HUES6 (cell line): Measurements from ENCODE around the gene HSD17B12.

Experiments
- H3K27ac ChIP-seq: 2 replicates; pipeline ENCODE4 v1.7.0; 2013; ENCODE audit warnings: low read depth, mild to moderate bottlenecking, low read length, inconsistent platforms
- H3K27me3 ChIP-seq: 2 replicates; pipeline ENCODE4 v1.6.1; 2013; ENCODE audit warnings: low read length; ENCODE audit not compliant: control insufficient read depth, insufficient read depth
- H3K36me3 ChIP-seq: 2 replicates; pipeline ENCODE4 v1.6.1; 2013; ENCODE audit warnings: low read length; ENCODE audit not compliant: control insufficient read depth, insufficient read depth
- H3K4me1 ChIP-seq: 2 replicates; pipeline ENCODE4 v1.6.1; 2013; ENCODE audit warnings: low read length; ENCODE audit not compliant: control insufficient read depth, insufficient read depth
- H3K4me3 ChIP-seq: 2 replicates; pipeline ENCODE4 v1.5.1; 2013; ENCODE audit warnings: low read depth, low read length
- H3K9ac ChIP-seq: one replicate; pipeline ENCODE4 v1.6.1; 2013; ENCODE audit warnings: mild to moderate bottlenecking, low read length
- H3K9me3 ChIP-seq: 2 replicates; pipeline ENCODE4 v1.6.1; 2013; ENCODE audit warnings: low read depth, low read length; ENCODE audit not compliant: control insufficient read depth, insufficient read depth

The HSD17B12 gene

DNA sequence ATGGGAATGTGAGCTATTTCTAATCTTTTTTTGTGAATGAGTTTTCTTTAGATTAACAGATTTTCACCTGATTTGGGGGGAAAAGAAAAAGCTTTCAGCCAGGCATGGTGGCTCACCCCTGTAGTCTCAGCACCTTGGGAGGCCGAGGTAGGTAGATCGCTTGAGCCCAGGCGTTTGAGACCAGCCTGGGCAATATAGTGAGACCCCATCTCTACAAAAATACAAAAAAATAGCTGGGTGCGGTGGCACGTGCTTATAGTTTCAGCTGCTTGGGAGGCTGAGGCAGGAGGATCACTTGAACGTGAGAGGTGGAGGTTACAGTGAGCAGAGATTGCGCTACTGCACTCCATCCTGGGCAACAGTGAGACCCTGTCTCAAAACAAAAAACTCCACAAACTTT, 92.2 kb downstream of the HSD17B12 start:
- Histone ChIP-seq H3K4me1 (no peaks in the 10 kb centered on the region), H3K9me3 (peaks cover 7% of the 10 kb centered on the region; the same call in 1 of the 2 replicates), H3K27ac (no peak overlapping the region), H3K9ac (no peak overlapping the region), H3K4me3 (no peak overlapping the region), H3K27me3 (no peaks in the 10 kb centered on the region), H3K36me3 (peaks cover 32% of the 10 kb centered on the region; the same call in 1 of the 2 replicates)

GRCh38 chr11:43774786-43775185, 94.2 kb downstream of the HSD17B12 start:
- H3K4me3 ChIP-seq = no peak overlapping the region
- H3K9ac ChIP-seq = no peak overlapping the region
- H3K4me1 ChIP-seq = no peaks in the 10 kb centered on the region
- H3K36me3 ChIP-seq = peaks cover 21% of the 10 kb centered on the region; the same call in 1 of the 2 replicates
- no peak overlapping the region for H3K27ac ChIP-seq
- H3K27me3 ChIP-seq = no peaks in the 10 kb centered on the region
- peaks cover 7% of the 10 kb centered on the region; the same call in 1 of the 2 replicates for H3K9me3 ChIP-seq

- no peaks in the 10 kb centered on the region for H3K27me3 ChIP-seq
- peaks cover 21% of the 10 kb centered on the region; the same call in 1 of the 2 replicates for H3K9me3 ChIP-seq
- H3K4me1 ChIP-seq = no peaks in the 10 kb centered on the region
- no peak overlapping the region for H3K9ac ChIP-seq
- H3K4me3 ChIP-seq = no peak overlapping the region
- no peak overlapping the region for H3K27ac ChIP-seq
- H3K36me3 ChIP-seq = peaks cover 18% of the 10 kb centered on the region
Measured at GRCh38 chr11:43779306-43779705, 98.8 kb downstream of the HSD17B12 start.

- no peaks in the 10 kb centered on the region for H3K4me1 ChIP-seq
- H3K27ac ChIP-seq = no peak overlapping the region
- peaks cover 23% of the 10 kb centered on the region for H3K36me3 ChIP-seq
- peaks cover 20% of the 10 kb centered on the region; the same call in 1 of the 2 replicates for H3K9me3 ChIP-seq
- no peaks in the 10 kb centered on the region for H3K27me3 ChIP-seq
- no peak overlapping the region for H3K9ac ChIP-seq
- H3K4me3 ChIP-seq = no peak overlapping the region
Measured at GRCh38 chr11:43784301-43784700, 103.8 kb downstream of the HSD17B12 start.

- Histone ChIP-seq H3K9ac (no peak overlapping the region), H3K36me3 (peaks cover 23% of the 10 kb centered on the region), H3K27ac (no peak overlapping the region), H3K9me3 (peaks cover 20% of the 10 kb centered on the region; the same call in 1 of the 2 replicates), H3K4me1 (no peaks in the 10 kb centered on the region), H3K4me3 (no peak overlapping the region), H3K27me3 (no peaks in the 10 kb centered on the region)
Measured at GRCh38 chr11:43784866-43785265, 104.3 kb downstream of the HSD17B12 start.

DNA sequence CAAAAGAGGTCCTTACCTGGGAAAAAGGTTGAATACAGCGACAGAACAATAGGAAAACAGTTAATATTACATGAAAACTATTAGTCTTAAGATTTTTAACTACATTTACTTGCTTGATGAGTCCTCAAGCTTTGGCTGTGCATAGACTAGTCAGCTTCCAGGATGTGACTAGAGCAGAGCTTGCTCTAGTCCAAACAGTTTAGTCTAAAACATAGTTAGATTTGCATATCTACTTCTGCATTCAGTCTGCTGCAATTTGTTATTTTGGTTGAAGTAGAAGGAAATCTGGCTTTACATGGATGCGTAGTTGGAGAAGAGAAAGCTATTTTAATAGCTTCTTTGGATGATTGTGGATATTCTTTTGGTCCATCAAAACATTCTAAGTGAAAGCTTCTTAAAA, 104.8 kb downstream of the HSD17B12 start:
- H3K9ac ChIP-seq = no peak overlapping the region
- peaks cover 20% of the 10 kb centered on the region; the same call in 1 of the 2 replicates for H3K9me3 ChIP-seq
- H3K4me1 ChIP-seq = no peaks in the 10 kb centered on the region
- H3K36me3 ChIP-seq = peaks cover 22% of the 10 kb centered on the region
- no peak overlapping the region for H3K4me3 ChIP-seq
- no peak overlapping the region for H3K27ac ChIP-seq
- H3K27me3 ChIP-seq = no peaks in the 10 kb centered on the region

- Histone ChIP-seq H3K27me3 (no peaks in the 10 kb centered on the region), H3K27ac (no peak overlapping the region), H3K9me3 (peaks cover 20% of the 10 kb centered on the region; the same call in 1 of the 2 replicates), H3K4me1 (no peaks in the 10 kb centered on the region), H3K36me3 (peaks cover 18% of the 10 kb centered on the region; the same call in 1 of the 2 replicates), H3K4me3 (no peak overlapping the region), H3K9ac (no peak overlapping the region)
Measured at GRCh38 chr11:43786016-43786415, 105.5 kb downstream of the HSD17B12 start.

- Histone ChIP-seq H3K27ac (no peak overlapping the region), H3K4me1 (no peaks in the 10 kb centered on the region), H3K36me3 (peaks cover 17% of the 10 kb centered on the region; the same call in 1 of the 2 replicates), H3K27me3 (no peaks in the 10 kb centered on the region), H3K4me3 (no peak overlapping the region), H3K9ac (no peak overlapping the region), H3K9me3 (peaks cover 17% of the 10 kb centered on the region; the same call in 1 of the 2 replicates)
Measured at GRCh38 chr11:43787824-43788223, 107.3 kb downstream of the HSD17B12 start.

DNA sequence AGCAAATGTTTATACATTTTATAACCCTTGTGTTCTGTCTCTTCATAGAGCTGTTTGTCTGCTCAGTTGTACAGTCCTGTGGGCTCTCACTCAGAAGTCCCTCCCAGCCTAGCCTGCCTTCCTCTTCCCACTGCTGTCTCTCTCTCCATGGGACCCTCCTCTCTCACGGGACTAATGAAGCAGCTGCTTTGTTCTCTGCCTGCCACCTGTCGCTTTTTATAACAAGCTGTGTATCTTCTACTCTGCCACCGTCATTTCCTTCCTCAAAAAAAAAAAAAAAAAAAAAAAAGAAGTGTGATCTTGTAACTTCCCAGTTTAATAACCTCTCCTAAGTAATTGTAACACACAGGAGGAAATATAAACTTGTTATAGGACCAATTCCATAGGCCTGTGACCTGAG, 107.9 kb downstream of the HSD17B12 start:
- no peak overlapping the region for H3K4me3 ChIP-seq

GRCh38 chr11:43789700-43790443, 109.3 kb downstream of the HSD17B12 start:
- Histone ChIP-seq H3K36me3 (peaks cover 17% of the 10 kb centered on the region; the same call in 1 of the 2 replicates), H3K4me1 (no peaks in the 10 kb centered on the region), H3K9ac (no peak overlapping the region), H3K27ac (no peak overlapping the region), H3K4me3 (no peak overlapping the region), H3K27me3 (no peaks in the 10 kb centered on the region), H3K9me3 (peaks cover under 1% of the 10 kb centered on the region; the same call in 1 of the 2 replicates)

More for the DNA sequence above, 107.9 kb downstream of the HSD17B12 start:
- Histone ChIP-seq H3K9ac (no peak overlapping the region), H3K27me3 (no peaks in the 10 kb centered on the region), H3K27ac (no peak overlapping the region), H3K4me1 (no peaks in the 10 kb centered on the region), H3K36me3 (peaks cover 14% of the 10 kb centered on the region; the same call in 1 of the 2 replicates), H3K9me3 (peaks cover 13% of the 10 kb centered on the region; the same call in 1 of the 2 replicates)

- Histone ChIP-seq H3K9ac (no peak overlapping the region), H3K4me3 (no peak overlapping the region), H3K27ac (no peak overlapping the region), H3K9me3 (no peaks in the 10 kb centered on the region), H3K36me3 (peaks cover 21% of the 10 kb centered on the region; the same call in 1 of the 2 replicates), H3K27me3 (no peaks in the 10 kb centered on the region), H3K4me1 (no peaks in the 10 kb centered on the region)
Measured at GRCh38 chr11:43790444-43790794, 109.9 kb downstream of the HSD17B12 start.
